ENCODE measurements around the gene ACBD7. TPM values are rescaled to one million over a fixed set of nuclear protein-coding genes. Genes with fewer than 3 reads are reported as not detected.

Gene ACBD7
- 2.1 and 3.3 TPM in 2 replicates for total RNA-seq

GRCh38 chr10:15088428-15089261, at the start of gene ACBD7:
Gene ACBD7, minus strand, starts transcription at chr10:15088776. Its CDS starts 48 bp downstream, at chr10:15088728.

GRCh38 chr10:15097011-15097812, 8.6 kb upstream of the ACBD7 start, which contains the start of gene RPP38:
Gene RPP38, plus strand, starts transcription at chr10:15097355. Its CDS starts 5,960 bp downstream, at chr10:15103315.

GRCh38 chr10:15043674-15044073, 44.9 kb downstream of the ACBD7 start, which contains the start of gene OLAH:
Gene OLAH, plus strand, starts transcription at chr10:15043943. Its CDS starts 3,346 bp downstream, at chr10:15047289.

Other genes starting within 250 kb of the ACBD7 start
- 18.3 and 20.8 TPM in 2 replicates for gene SUV39H2, start 209.9 kb downstream of the ACBD7 start, total RNA-seq
- gene DCLRE1C, start 134.7 kb downstream of the ACBD7 start, total RNA-seq, result 5.0 and 6.6 TPM in 2 replicates
- not detected in 2 replicates for gene MEIG1, start 129.4 kb downstream of the ACBD7 start, total RNA-seq
- gene OLAH, start 44.8 kb downstream of the ACBD7 start, total RNA-seq, result 1.5 and 2.5 TPM in 2 replicates
- gene RPP38, start 8.6 kb upstream of the ACBD7 start, total RNA-seq, result 5.4 and 6.5 TPM in 2 replicates
- gene NMT2, start 79.9 kb upstream of the ACBD7 start, total RNA-seq, result 220 and 224 TPM in 2 replicates